IPS-18c (cell line): ENCODE results near the gene MBIP.

Experiments used
- H3K4me3 ChIP-seq: 2 replicates; pipeline ENCODE4 v1.7.0; 2013; ENCODE audit warnings: low read depth, mild to moderate bottlenecking, low read length, moderate library complexity; ENCODE audit not compliant: insufficient read depth
- H3K9me3 ChIP-seq: one replicate; pipeline ENCODE4 v1.6.1; 2013; ENCODE audit warnings: mild to moderate bottlenecking, low read length, moderate library complexity; ENCODE audit not compliant: control insufficient read depth, insufficient read depth

The MBIP gene

DNA sequence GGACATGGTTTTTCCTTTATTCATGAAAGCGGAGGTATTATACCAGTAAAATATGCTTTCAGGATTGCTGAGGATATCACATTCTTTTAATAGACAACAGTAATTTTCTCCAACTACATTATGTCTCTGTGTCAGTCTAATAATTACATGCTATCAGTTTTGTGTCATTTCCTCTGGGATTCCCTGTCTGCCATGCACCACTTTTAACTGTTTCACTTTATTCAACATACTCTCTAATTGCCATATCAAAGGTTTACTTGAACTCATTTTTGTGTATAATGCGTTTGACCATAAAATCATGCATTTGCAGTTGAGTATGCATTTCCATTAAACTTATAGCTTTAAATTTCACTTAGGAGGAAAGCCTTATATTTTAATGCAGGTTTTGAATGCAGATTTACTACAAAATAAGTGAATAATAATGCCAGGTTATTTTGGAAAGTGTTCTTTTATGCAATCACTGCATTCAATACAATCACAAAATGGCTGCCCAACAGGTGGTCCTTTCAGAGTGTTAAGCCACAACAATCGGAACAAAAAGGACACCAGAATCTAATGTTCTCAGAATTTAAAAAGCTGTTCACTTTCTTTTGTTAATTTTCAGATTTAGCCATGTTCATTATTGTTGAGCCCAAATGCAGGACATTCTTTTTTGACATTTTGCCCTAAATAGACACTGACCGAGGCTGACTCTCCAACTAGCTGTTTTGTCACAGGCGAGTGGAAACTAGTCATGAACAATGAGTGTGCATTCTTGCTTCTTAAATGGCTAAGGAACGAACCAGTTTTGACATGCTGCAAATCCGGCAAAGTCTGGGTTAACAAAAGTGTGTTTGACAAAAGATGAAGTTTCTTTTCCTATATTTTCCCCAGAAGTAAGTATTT, 40.9 kb downstream of the MBIP start:
- H3K9me3 ChIP-seq, result no peaks in the 10 kb centered on the region
- no peak overlapping the region for H3K4me3 ChIP-seq

GRCh38 chr14:36275741-36276140, 44.7 kb downstream of the MBIP start:
- no peak overlapping the region for H3K4me3 ChIP-seq
- H3K9me3 ChIP-seq, result no peaks in the 10 kb centered on the region

DNA sequence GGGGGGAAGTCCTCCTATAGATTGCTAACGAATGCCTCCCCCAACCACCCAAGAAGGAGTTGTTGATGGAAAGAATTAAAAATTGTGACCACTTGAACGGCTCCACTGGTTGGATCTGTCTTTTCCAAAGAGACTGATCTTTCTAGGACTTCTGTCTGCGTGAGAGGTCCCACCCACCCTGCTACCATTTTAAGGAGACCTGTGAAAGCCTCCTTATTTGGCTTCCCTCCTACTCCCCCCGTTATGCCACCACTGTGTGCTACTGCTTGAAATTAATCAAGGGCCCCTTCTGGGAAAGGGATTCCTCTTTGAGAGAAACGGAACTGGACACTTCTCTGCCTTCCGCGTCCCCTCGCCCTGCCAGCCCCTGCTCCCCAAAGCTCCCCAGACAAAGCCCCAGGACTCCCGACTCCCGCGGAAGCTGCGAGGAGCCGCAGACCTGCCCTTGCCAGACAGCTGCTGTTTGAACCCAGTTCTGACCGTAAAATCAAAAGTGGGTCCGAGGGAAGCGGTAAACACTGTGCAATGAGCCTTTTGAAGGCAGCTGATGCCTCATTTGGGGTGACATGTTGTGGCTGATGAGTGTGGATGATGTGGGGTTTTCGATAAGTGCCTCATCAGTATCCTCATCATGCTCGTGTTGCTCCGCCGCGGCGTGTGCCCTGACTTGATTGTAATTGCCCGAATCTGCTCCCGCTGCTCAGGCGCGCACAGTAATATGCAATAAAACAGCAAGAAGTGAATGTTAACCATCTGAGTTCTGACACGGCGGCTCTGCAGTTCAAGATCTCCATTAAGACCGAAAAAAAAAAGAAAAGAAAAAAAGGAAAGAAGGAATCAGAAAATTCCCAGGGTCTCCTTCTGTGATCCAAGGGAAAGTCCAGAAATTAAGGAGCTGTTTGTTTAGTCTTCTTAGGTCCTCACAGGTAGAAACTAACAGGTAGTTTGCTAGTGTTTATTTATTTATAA, 48.2 kb downstream of the MBIP start:
- H3K4me3 ChIP-seq, result peak overlapping the region; percentile 25

GRCh38 chr14:36271222-36271621, 49.2 kb downstream of the MBIP start:
- Histone ChIP-seq H3K9me3 (no peaks in the 10 kb centered on the region), H3K4me3 (no peak overlapping the region)

More for the DNA sequence above, 48.2 kb downstream of the MBIP start:
- no peaks in the 10 kb centered on the region for H3K9me3 ChIP-seq

- Histone ChIP-seq H3K9me3 (no peaks in the 10 kb centered on the region), H3K4me3 (no peak overlapping the region)
Observed at GRCh38 chr14:36270191-36270590, 50.2 kb downstream of the MBIP start.

- H3K9me3 ChIP-seq, result no peaks in the 10 kb centered on the region
- H3K4me3 ChIP-seq, result no peak overlapping the region
Observed at GRCh38 chr14:36268121-36268520, 52.3 kb downstream of the MBIP start.

DNA sequence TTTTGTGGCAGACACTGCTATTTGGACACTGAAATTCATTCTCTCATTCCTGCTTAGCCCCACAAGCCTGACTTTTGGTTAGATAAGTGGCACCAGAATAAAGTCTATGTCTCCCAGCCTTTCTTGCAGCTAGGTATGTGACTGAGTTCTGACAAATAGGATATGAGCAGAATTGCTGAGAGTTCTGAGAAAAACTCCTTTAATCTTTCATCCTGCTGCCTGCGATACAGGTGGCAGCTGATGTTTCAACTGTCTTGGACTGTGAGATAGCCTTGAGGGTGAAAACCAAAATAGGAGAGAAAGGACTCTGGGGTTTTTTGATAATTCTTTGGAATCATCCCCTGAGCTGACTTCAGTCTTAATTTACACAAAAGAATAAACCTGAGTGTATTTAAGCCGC, 55.8 kb downstream of the MBIP start:
- H3K9me3 ChIP-seq, result no peaks in the 10 kb centered on the region
- H3K4me3 ChIP-seq, result no peak overlapping the region

DNA sequence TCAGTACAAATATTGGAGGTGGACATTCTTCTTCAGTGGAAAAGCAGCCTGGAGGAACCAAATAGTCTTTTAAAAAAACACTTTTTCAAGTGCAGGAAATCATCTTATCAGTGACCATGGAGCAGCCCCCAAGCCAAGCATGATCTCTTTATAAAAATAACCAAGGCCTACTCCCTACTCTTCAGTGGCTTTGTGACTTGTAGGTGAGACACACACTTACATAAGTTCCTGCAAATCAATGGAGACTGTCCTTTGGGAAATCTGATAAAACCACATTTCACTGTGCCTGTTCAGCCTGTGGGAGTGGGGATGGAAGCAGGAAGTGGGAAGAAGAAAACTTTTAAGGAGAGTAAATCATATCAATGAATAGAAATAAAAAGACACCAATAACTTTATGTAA, 56.3 kb downstream of the MBIP start:
- no peak overlapping the region; the same call in 1 of the 2 replicates for H3K4me3 ChIP-seq

GRCh38 chr14:36260970-36261640, 59.3 kb downstream of the MBIP start:
- H3K4me3 ChIP-seq, result no peak overlapping the region
- H3K9me3 ChIP-seq, result no peaks in the 10 kb centered on the region

More for the DNA sequence above, 56.3 kb downstream of the MBIP start:
- H3K9me3 ChIP-seq, result no peaks in the 10 kb centered on the region

DNA sequence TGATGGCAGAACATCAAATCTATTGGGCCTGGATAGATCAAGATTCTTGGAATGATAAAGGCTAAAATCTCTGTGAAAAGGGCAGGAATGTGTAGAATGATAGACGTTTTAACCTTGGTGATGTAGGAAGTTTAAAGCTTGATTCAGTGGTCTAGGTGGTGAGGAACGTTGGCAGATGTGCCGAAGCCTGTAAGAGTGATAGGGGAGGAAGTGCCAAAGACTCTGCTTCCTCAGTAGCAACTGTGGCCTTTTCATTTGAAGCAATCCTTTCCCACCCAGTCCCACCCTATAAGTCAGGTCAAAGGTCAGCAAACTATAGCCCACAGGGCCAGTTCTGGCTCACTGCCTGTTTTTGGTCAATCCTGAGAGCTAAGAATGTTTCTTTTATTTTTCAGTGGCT, 62.2 kb downstream of the MBIP start:
- no peak overlapping the region for H3K4me3 ChIP-seq
- no peaks in the 10 kb centered on the region for H3K9me3 ChIP-seq

GRCh38 chr14:36256126-36256801, 64.2 kb downstream of the MBIP start:
- Histone ChIP-seq H3K4me3 (no peak overlapping the region), H3K9me3 (no peaks in the 10 kb centered on the region)

DNA sequence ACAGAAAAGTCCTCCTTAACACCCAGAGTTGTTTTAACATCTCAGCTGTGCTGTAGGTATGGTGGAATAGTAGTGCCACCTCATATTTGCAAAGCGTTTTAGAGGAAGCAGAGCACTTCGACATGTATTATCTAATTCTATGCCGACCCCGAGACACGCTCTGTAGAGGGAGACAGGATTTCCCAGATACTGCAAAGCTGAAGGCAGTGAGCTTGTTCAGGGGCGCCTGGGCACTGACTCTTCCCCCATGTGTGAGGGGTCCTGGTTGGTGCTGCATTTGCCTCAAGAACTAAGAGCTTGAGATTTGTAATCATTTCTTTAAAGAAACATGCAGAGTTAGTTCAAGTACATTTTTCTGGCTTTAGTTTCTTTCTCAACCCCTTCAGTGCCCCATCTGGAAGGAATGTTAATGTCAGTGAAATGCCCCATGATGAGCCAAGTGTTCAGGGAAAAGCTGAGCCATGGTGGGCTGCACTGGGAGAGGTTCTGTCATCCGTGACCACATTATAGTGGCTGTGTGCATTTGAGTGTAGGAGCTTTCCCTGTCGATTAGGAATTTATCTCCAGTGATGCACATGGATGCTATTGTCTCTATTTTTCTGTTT, 66.3 kb downstream of the MBIP start:
- Histone ChIP-seq H3K9me3 (no peaks in the 10 kb centered on the region), H3K4me3 (no peak overlapping the region)
